Mesodermal cell (in vitro differentiated cells): Measurements from ENCODE around the gene HEPHL1.
"Not testable (repeated sequence)": the region's sequence is repeated elsewhere in the genome, so short reads cannot be mapped to it uniquely, and the experiment has no call there.

Experiments
- H3K27ac ChIP-seq: 2 replicates; pipeline ENCODE4 v1.7.0; 2013; ENCODE audit warnings: mild to moderate bottlenecking, low read depth, low read length, moderate library complexity; ENCODE audit not compliant: severe bottlenecking
- H3K36me3 ChIP-seq: 2 replicates; pipeline ENCODE4 v1.7.1; 2013; ENCODE audit warnings: mild to moderate bottlenecking, low read length, moderate library complexity; ENCODE audit not compliant: control insufficient read depth, insufficient read depth
- H3K4me1 ChIP-seq: one replicate; pipeline ENCODE4 v1.7.1; 2013; ENCODE audit warnings: mild to moderate bottlenecking, low read length; ENCODE audit not compliant: insufficient read depth, control insufficient read depth, poor library complexity, severe bottlenecking
- H3K4me3 ChIP-seq: 2 replicates; pipeline ENCODE4 v1.7.0; 2013; ENCODE audit warnings: low read length, control low read depth, mild to moderate bottlenecking; ENCODE audit not compliant: insufficient read depth, poor library complexity, severe bottlenecking; ENCODE audit errors: extremely low read depth
- H3K9me3 ChIP-seq: 2 replicates; pipeline ENCODE4 v1.7.1; 2013; ENCODE audit warnings: mild to moderate bottlenecking, low read length, moderate library complexity; ENCODE audit not compliant: control insufficient read depth
- WGBS, 2 experiments: methylation state at CpG; one replicate each; pipeline ENCODE4 v1.1.5; 2013; ENCODE audit warnings: missing lambda C conversion rate in 2 of 2; ENCODE audit not compliant: insufficient coverage in 2 of 2; 5-methylcytosine and 5-hydroxymethylcytosine counted together

Gene HEPHL1

DNA sequence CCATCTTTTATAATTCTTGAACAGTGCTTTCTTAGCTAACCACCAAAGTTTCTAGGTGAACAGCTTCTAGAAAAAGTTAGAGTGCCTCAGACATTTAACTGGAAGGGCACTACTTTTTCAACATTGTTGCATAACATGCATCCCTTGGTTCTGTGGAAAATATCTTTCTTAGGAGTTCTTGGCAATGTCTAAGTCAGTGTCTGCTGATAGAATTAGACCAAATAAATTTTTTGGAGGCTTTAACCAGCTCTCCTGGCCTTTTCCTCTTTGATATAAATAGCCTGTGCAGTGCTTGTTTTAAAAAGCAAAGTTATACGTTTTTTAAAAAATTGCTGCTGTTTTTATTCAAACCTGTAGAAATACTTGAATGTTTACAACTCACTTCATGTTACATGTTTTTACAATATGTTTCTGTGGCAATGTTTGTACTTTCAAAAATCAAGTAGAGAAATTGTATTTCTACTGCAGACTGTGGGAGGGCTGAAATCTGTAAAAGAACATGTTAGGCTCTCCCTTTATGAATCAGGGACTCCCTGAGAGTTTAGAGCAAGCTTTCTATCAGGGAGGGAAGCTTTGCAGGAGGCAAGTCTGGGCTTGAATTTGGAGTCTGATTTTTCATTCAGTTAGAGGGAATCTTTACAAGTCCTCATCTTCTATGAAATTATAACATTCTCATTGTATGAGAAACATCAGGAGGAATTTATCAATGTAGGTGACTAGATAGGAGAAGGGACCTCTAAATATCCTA, 91.2 kb downstream of the HEPHL1 start:
- Histone ChIP-seq H3K9me3 (no peaks in the 10 kb centered on the region), H3K4me1 (no peaks in the 10 kb centered on the region), H3K4me3 (no peak overlapping the region), H3K36me3 (no peaks in the 10 kb centered on the region), H3K27ac (no peak overlapping the region)
- WGBS, 2 experiments: no CpG with 5 or more reads among the region's 1 CpG

DNA sequence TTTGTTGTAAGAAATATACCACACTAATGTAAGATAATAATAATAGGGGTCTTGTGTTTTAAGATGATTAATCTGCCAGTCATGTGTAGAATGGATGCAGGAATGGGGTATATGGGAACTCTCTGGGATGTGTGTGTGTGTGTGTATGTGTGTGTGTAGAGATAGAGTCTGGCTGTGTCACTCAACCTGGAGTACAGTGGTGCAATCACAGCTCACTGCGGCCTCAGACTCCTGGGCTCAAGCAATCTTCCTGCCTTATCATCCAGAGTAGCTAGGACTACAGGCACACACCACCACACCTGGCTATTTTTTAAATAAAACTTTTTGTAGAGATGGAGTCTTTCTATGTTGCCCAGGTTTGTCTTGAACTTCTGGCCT, 96.0 kb downstream of the HEPHL1 start:
- no peaks in the 10 kb centered on the region for H3K9me3 ChIP-seq
- H3K27ac ChIP-seq: no peak overlapping the region
- no CpG with 5 or more reads among the region's 1 CpG for WGBS, 2 experiments
- H3K4me3 ChIP-seq: no peak overlapping the region
- no peaks in the 10 kb centered on the region for H3K36me3 ChIP-seq
- H3K4me1 ChIP-seq: no peaks in the 10 kb centered on the region

DNA sequence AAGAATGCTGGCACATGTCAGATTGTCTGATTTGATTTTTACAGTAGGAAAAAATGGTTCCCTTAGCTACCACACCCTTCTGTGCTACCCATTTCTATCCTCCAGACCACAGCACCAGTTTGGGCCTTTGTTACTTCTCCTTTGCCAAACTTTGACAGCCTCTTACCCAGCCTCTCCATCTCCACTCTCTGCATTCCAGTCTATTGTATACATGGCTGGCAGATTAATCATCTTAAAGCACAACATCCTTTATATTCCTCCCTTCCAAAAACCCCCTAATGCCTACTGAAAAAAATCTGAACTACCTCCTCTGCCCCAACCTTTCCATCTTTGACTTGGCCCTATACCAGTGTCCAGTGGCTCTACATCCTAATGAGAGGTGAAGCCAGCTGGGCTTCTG, 96.7 kb downstream of the HEPHL1 start:
- no peak overlapping the region for H3K27ac ChIP-seq
- no peak overlapping the region for H3K4me3 ChIP-seq
- no peaks in the 10 kb centered on the region for H3K9me3 ChIP-seq
- no peaks in the 10 kb centered on the region for H3K4me1 ChIP-seq
- no peaks in the 10 kb centered on the region for H3K36me3 ChIP-seq

DNA sequence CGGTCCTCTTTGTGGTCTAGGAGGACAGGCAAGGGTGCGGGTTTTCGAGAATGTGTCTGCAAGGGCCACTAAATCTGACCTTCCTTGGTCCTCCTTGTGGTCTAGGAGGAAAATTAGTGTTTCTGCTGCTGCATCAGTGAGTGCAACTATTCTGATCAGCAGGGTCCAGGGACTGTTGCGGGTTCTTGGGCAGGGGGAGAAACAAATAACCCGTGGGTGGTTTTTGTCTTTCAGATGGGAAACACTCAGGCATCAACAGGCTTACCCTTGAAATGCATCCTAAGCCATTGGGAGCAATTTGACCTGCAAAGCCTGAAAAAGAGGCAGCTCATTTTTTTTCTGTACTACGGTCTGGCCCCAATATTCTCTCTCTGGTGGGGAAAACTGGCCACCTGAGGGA, 98.5 kb downstream of the HEPHL1 start:
- WGBS, 2 experiments: 57 to 90% methylated on average over 2 to 3 of the region's 6 CpGs
- H3K27ac ChIP-seq, H3K9me3 ChIP-seq, H3K36me3 ChIP-seq, H3K4me1 ChIP-seq, H3K4me3 ChIP-seq: not testable (repeated sequence)

DNA sequence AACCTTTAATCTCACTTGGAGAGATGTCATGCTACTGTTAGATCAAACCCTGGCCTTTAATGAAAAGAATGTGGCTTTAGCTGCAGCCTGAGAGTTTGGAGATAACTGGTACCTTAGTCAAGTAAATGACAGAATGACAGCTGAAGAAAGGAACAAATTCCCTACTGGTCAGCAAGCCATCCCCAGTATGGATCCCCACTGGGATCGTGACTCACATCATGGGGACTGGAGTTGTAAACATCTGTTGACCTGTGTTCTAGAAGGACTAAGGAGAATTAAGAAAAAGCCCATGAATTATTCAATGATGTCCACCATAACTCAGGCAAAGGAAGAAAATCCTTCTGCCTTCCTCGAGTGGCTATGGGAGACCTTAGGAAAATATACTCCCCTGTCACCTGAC, 99.4 kb downstream of the HEPHL1 start:
- not testable (repeated sequence) for H3K4me1 ChIP-seq, H3K36me3 ChIP-seq, H3K27ac ChIP-seq, H3K9me3 ChIP-seq, H3K4me3 ChIP-seq
- no CpG with 5 or more reads among the region's 2 CpGs for WGBS, 2 experiments

DNA sequence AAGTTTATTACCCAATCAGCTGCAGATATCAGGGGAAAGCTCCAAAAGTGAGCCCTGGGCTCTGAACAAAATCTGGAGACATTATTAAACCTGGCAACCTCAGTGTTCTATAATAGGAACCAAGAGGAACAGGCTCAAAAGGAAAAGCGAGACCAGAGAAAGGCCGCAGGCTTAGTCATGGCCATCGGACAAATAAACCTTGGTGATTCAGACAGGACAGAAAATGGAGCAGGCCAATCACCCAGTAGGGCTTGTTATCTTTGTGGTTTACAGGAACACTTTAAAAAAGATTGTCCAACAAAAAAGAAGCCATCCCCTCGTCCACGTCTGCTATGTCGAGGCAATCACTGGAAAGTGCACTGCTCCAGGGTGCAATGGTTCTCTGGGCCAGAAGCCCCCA, 99.8 kb downstream of the HEPHL1 start:
- Histone ChIP-seq H3K4me3 (no peak overlapping the region), H3K4me1 (no peaks in the 10 kb centered on the region), H3K36me3 (no peaks in the 10 kb centered on the region), H3K27ac (no peak overlapping the region), H3K9me3 (no peaks in the 10 kb centered on the region)
- 95 to 96% methylated on average over 6 of the region's 6 CpGs for WGBS, 2 experiments

DNA sequence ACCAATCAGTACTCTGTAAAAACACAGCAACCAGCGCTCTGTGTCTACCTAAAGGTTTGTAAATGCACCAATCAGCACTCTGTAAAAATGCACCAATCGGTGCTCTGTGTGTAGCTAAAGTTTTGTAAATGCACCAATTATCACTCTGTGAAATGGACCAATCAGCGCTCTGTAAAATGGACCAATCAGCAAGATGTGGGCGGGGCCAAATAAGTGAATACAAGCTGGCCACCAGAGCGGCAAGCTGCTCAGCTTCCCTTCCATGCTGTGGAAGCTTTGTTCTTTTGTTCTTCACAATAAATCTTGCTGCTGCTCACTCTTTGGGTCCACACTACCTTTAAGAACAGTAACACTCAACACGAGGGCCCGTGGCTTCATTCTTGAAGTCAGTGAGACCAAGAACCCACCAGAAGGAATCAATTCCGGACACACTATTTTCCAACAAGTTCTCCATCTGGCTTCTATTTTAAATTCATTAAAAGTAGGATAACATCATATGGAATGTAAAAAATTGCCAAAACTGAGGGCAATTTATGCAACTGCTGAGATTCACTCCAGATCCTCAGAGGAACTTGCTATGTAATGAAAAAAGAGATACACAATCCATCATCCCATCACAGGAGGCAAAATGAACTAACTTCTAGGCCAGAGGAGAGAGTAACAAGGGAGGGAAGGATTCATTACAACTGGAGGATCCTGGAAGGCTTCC, 104.4 kb downstream of the HEPHL1 start:
- WGBS, 2 experiments: 79 to 90% methylated on average over 5 to 7 of the region's 8 CpGs
- Histone ChIP-seq H3K27ac (no peak overlapping the region), H3K4me3 (no peak overlapping the region), H3K4me1 (peaks cover 14% of the 10 kb centered on the region), H3K36me3 (no peaks in the 10 kb centered on the region), H3K9me3 (no peaks in the 10 kb centered on the region)

DNA sequence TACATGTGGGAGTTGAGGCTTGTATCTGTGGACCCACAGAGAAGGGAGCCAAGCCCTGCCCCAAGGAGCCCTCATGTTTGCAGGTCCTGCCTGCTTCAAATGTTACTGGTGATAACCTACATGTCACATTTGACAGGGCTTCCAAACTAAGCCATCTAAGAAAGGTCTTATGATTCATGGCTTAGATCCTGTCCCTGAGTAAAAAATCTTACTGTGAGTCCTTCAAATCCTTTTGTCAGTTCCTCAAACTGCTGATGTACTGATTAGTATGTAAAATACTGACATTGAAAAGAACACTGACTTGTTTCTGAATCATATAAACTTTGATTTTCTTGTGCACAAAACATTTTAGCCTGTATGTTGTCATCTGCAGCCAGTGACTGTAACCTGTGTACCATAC, 106.5 kb downstream of the HEPHL1 start:
- Histone ChIP-seq H3K27ac (no peak overlapping the region), H3K4me3 (peak overlapping the region; percentile 77), H3K4me1 (peaks cover 29% of the 10 kb centered on the region)

DNA sequence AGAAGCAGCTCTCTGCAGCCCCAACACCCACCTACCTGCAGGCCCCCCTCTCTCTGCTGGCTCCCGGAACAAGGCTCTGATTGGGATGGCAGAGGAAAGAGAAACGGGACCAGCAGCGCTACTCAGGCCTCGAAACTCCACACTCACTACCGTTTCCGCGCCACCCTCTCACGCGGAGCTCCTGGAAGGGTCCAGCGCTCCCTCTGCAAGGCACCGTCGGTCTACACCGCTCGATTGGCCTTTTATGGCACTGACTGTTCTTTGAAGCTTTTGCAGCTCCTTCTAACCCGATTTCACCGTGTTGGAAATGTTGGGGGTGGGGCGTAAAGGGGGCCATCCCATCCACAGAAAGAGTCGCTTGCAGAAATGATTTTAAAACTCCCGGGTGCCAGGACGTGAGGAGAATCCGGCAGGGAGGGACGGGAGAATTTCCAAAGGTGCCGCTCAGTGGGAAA, 107.2 kb downstream of the HEPHL1 start:
- H3K27ac ChIP-seq: peak overlapping the region; percentile 96
- no peaks in the 10 kb centered on the region for H3K36me3 ChIP-seq
- 0 to 2% methylated on average over 10 to 11 of the region's 23 CpGs for WGBS, 2 experiments
- H3K4me1 ChIP-seq: peaks cover 29% of the 10 kb centered on the region
- no peaks in the 10 kb centered on the region for H3K9me3 ChIP-seq
- peak overlapping the region; percentile 77 for H3K4me3 ChIP-seq

More for the DNA sequence above, 106.5 kb downstream of the HEPHL1 start:
- Histone ChIP-seq H3K9me3 (no peaks in the 10 kb centered on the region), H3K36me3 (no peaks in the 10 kb centered on the region)

DNA sequence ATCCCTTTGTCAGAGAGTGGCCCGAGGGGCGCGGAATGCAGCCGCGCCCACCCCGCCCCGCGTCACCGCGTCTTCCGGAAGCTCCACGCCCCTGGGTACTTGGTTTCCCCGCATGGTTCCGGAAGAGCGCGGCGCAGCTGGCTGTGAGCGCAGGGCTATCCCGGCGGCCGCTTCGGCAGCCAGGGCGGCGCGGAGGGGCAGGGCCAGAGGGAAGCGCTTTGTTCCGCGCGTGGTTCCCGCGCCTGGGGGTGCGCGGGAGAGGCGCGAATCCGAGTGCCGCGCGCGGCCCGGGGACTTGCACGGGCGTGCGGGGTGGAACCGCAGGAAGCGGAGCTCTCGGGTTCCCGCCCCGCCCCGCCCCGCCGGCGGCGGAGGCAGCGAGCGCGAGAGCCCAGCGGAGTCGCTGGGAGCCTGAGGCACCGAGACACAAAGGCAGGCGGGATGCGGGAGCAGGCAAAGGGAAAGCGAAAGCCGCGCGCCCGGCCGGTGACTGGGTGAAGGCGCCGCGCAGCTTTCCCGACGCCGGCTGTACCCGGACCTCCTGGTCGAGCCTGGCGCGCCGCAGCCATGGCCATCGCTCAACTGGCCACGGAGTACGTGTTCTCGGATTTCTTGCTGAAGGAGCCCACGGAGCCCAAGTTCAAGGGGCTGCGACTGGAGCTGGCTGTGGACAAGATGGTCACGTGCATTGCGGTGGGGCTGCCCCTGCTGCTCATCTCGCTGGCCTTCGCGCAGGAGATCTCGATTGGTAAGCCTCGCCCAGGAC, 107.8 kb downstream of the HEPHL1 start, which contains the start of gene PANX1:
PANX1 (plus strand) TSS at position 96 of the 766 bp plus-strand sequence; CDS start at position 568, 472 bp downstream.
- Histone ChIP-seq H3K36me3 (no peaks in the 10 kb centered on the region), H3K27ac (peak within 1 kb of the TSS; percentile 96), H3K4me3 (peak within 1 kb of the TSS; percentile 77), H3K9me3 (no peaks in the 10 kb centered on the region), H3K4me1 (peaks cover 29% of the 10 kb centered on the region)
- WGBS, 2 experiments: 0% methylated on average over 66 to 77 of the region's 92 CpGs
